ENCODE results near the gene MYOC. TPM values are rescaled to one million over a fixed set of nuclear protein-coding genes. Genes with fewer than 3 reads are reported as not detected.

The MYOC gene
- polyA plus RNA-seq, 1 of the 3 experiments (the other 2 are of a cell fraction) = not detected

GRCh38 chr1:171668372-171668771 is 15.9 kb upstream of the MYOC start:
- Histone ChIP-seq H3K27ac (ENCODE audit: low read depth in 2 of 2, low read length in 1 of 2) (no peak overlapping the region), H3K9me3 (no peaks in the 10 kb centered on the region), H3K36me3 (replicated peaks in 1 of 2; ENCODE audit: control insufficient read depth in 1 of 2, insufficient read depth in 2 of 2, low read length in 1 of 2) (no peaks in the 10 kb centered on the region), H3K9me2 (no peaks in the 10 kb centered on the region), H3K27me3 (ENCODE audit: insufficient read depth) (peaks cover 17% of the 10 kb centered on the region; the same call in 1 of the 2 replicates), H3K4me2 (no peak overlapping the region), H3K9ac (no peak overlapping the region), H2AFZ (ENCODE audit: low read depth) (no peak overlapping the region), H3K4me1 (ENCODE audit: control insufficient read depth in 1 of 2, insufficient read depth in 2 of 2, low read depth in 1 of 2, low read length in 1 of 2) (no peaks in the 10 kb centered on the region), H3F3A (replicated peaks; ENCODE audit: insufficient read depth) (no peaks in the 10 kb centered on the region), H3K79me2 (ENCODE audit: insufficient read depth) (no peaks in the 10 kb centered on the region), H4K20me1 (ENCODE audit: insufficient read depth) (no peaks in the 10 kb centered on the region), H3K4me3 (ENCODE audit: low read depth in 2 of 2, low read length in 1 of 2) (no peak overlapping the region)
- WGBS (ENCODE audit: low lambda C conversion rate) = 52% methylated on average over 5 of the region's 5 CpGs
- no peak for TF ChIP-seq YY1 (IDR thresholded peaks at IDR 0.05; ENCODE audit: low read depth)
- TF ChIP-seq SIN3A (IDR thresholded peaks at IDR 0.05; ENCODE audit: borderline replicate concordance, low read depth, low read length) = no peak
- TF ChIP-seq POLR2AphosphoS5 (IDR thresholded peaks at IDR 0.05; ENCODE audit: low read depth, low read length) = no peak
- ChIA-PET POLR2A (no interaction called here), CTCF (interaction anchor here (1.5 to 1.8 kb wide), 3 partner anchors 12 to 23 kb away, joined by 4 to 6 read pairs (median 4); no protein-coding TSS in a partner anchor)
- DNase-seq = no peak

GRCh38 chr1:171666114-171666769 is 13.8 kb upstream of the MYOC start:
- Histone ChIP-seq H3K79me2 (ENCODE audit: insufficient read depth) (no peaks in the 10 kb centered on the region), H3K4me3 (ENCODE audit: low read depth in 2 of 2, low read length in 1 of 2) (no peak overlapping the region), H4K20me1 (ENCODE audit: insufficient read depth) (no peaks in the 10 kb centered on the region), H3K4me1 (ENCODE audit: control insufficient read depth in 1 of 2, insufficient read depth in 2 of 2, low read depth in 1 of 2, low read length in 1 of 2) (no peaks in the 10 kb centered on the region), H3K9me3 (no peaks in the 10 kb centered on the region), H3K4me2 (no peak overlapping the region), H3K9me2 (no peaks in the 10 kb centered on the region), H3K36me3 (replicated peaks in 1 of 2; ENCODE audit: control insufficient read depth in 1 of 2, insufficient read depth in 2 of 2, low read length in 1 of 2) (no peaks in the 10 kb centered on the region), H2AFZ (ENCODE audit: low read depth) (no peak overlapping the region), H3F3A (replicated peaks; ENCODE audit: insufficient read depth) (no peaks in the 10 kb centered on the region), H3K27ac (ENCODE audit: low read depth in 2 of 2, low read length in 1 of 2) (no peak overlapping the region), H3K27me3 (ENCODE audit: insufficient read depth) (peaks cover 17% of the 10 kb centered on the region; the same call in 1 of the 2 replicates), H3K9ac (no peak overlapping the region)
- DNase-seq = no peak
- no peak for TF ChIP-seq FOXJ3 (CRISPR knock-in tag; IDR thresholded peaks at IDR 0.05)
- no peak for TF ChIP-seq REST (IDR thresholded peaks at IDR 0.05; ENCODE audit: low read depth, low read length)
- TF ChIP-seq CTCF (IDR thresholded peaks at IDR 0.05) = no peak
- TF ChIP-seq FOSL2 (IDR thresholded peaks at IDR 0.05; ENCODE audit: borderline replicate concordance, low read depth) = no peak
- no peak for TF ChIP-seq RFX5 (IDR thresholded peaks at IDR 0.05; ENCODE audit: low read length)
- TF ChIP-seq GABPA (IDR thresholded peaks at IDR 0.05; ENCODE audit: low read depth) = no peak
- TF ChIP-seq NFIC (IDR thresholded peaks at IDR 0.05; ENCODE audit: borderline replicate concordance) = no peak
- no peak for TF ChIP-seq SMC3 (IDR thresholded peaks at IDR 0.05; ENCODE audit: low read depth, low read length)
- no peak for TF ChIP-seq USF1 (IDR thresholded peaks at IDR 0.05; ENCODE audit: borderline replicate concordance, low read depth)
- TF ChIP-seq TAF1 (IDR thresholded peaks at IDR 0.05; ENCODE audit: borderline replicate concordance, low read depth, low read length) = no peak
- TF ChIP-seq GATA2 (CRISPR knock-in tag; IDR thresholded peaks at IDR 0.05) = no peak
- no peak for TF ChIP-seq MXI1 (IDR thresholded peaks at IDR 0.05; ENCODE audit: low read depth, low read length)
- TF ChIP-seq FOXM1 (IDR thresholded peaks at IDR 0.05; ENCODE audit: low read depth) = no peak
- TF ChIP-seq TCF12 (IDR thresholded peaks at IDR 0.05) = no peak
- no peak for TF ChIP-seq IRF3 (IDR thresholded peaks at IDR 0.05; ENCODE audit: low read depth, low read length)
- TF ChIP-seq JUND (IDR thresholded peaks at IDR 0.05) = no peak
- no peak for TF ChIP-seq RXRA (IDR thresholded peaks at IDR 0.05; ENCODE audit: borderline replicate concordance, low read depth)
- ChIA-PET CTCF (interaction anchor here (1.1 to 1.2 kb wide), 3 partner anchors 12 to 262 kb away, joined by 3 read pairs; no protein-coding TSS in a partner anchor), POLR2A (no interaction called here)
- WGBS (ENCODE audit: low lambda C conversion rate) = 20% methylated on average over 4 of the region's 4 CpGs
